Stimulated activated CD8-positive, alpha-beta memory T cell treated with anti-CD3 and anti-CD28 coated beads, Interleukin-15, amount 100 ng/mL, for 24 hours (primary cell): Measurements from ENCODE around the gene OXT.
"Not testable (repeated sequence)": the region's sequence is repeated elsewhere in the genome, so short reads cannot be mapped to it uniquely, and the experiment has no call there.

Experiments
- DNase-seq: peaks from one replicate; pipeline ENCODE4 v3.0.0-alpha.2; 2020; ENCODE audit warnings: low read depth

OXT gene

DNA sequence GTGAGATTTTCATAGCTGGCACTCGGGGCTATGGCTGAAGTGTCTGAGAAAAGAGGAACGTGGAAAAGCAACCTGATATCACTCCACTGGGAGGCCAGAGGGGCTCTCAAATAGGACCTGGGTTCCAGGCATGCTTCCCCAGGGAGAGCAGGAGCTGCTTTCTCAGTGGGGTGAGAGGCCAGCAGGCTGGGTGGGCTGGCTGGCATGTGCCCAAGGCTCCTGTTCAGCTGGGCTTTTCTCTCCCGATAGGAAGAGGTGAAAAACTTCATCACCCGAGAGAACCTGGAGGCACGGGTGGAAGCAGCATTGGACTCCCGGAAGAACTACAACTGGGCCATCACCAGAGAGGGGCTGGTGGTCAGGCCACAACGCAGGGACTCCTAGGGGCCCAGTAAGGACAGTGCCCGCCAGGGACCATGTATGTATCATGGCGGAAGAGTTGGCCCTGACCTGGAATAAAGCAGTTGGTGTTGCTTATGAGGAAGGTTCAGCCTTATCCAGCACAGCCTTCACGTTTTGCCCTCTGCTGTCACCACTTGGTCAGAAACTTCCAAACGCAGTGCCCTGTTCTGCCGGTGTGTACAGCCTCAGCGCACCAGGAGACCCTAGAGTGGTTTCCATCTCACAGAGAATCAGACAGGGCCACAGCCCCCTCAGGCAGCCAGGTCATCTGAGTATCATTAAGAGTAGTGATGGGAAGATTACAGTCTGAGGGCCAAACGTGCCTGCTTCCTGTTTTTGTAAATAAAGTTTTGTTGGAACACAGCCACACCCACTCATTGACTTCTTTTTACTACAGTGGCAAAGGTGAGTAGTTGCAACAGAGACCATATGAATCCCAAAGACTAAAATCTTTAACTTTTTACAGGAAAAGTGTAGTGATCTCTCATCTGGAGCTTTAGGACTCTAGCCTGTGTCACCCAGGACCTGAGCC lies 23.7 kb upstream of the OXT start:
- DNase-seq: no peak

DNA sequence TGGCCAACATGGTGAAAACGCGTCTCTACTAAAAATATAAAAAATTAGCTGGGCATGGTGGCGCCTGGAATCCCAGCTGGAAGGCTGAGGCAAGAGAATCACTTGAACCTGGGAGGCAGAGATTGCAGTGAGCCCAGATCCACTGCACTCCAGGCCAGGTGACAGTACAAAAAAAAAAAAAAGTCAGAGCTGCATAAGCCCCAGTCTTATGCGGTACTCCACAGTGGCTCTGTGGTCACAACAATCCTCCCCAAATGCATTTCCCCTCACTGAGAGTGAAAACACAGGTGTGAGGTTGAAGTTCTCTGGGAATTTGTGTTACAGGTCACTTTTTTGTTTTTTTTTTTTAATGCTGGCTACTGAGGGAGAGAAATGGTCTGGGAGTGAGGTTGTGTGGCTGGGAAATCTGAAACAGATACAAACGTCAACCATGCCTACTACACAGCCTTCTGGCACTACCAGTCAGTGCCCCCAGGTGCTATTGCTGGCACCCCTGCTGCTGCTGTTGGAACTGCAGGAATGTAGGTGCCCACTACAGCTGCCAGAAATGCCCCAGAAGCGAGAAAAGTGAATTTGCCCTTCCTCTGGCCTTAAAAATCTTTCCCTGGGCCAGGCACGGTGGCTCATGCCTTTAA lies 19.9 kb upstream of the OXT start:
- DNase-seq: no peak

DNA sequence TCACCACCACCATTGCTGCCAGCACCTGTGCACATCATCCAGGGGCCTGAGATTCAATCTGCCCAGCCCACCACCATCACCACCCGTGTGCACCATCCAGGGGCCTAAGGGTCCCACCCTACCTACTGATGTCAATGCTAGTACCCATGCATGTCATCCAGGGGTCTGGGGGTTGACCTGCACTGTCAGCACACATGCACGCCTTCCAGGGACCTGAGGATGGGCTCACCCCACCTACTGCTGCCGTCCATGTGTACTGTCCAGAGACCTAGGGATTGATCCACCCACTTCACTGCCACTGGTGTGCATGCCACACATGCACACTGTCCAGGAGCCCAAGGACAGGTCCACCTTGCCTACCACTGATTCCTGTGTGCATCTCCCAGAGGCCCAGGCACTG lies 11.9 kb upstream of the OXT start:
- no peak for DNase-seq

DNA sequence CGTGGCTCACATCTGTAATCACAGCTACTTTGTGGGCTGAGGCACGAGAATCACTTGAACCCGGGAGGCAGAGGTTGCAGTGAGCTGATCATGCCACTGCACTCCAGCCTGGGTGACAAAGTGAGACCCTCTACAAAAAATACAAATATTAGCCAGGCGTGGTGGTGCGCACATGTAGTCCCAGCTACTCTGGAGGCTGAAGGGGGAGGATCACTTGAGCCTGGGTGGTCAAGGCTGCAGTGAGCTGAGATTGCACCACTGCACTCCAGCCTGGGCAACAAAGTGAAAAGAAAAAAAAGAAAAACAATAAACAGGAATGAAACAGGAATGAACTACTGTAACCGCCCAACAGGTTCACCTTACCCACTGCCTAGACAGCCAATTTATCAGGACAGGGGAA lies 7.3 kb upstream of the OXT start:
- not testable (repeated sequence) for DNase-seq

DNA sequence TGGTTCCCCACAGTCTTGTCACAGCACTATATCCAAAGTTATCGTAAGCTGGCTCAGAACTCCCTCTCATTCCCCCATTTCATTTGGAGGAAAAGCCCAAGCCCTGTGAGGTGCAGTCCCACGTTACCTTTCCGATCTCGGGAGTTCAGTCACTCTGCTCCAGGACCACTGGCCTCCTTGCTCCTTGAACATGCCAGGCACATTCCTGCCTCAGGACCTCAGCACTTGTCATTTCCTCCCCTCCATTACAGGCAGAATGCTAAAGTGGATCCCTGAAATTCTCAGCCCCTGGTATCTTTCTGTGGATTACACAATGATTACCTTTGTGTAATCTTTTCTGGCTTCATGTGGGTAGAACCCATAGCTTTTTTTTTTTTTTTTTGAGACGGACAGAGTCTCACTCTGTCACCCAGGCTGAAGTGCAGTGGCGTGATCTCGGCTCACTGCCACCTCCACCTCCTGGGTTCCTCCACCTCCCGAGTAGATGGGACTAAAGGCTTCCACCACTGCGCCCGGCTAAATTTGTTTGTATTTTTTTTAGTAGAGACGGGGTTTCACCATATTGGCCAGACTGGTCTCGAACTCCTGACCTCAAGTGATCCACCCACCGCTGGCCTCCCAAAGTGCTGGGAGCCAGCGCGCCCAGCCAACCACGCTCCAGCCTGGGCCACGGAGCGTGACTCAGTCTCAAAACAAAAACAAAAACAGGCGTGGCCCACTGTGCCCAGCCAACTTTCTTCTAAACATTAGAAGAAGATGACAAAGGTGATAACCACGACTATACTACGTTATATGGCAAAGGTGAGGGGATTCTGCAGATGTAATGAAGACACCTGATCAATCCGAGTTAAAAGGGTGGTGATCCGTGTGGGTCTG lies 4.0 kb upstream of the OXT start:
- no peak for DNase-seq

DNA sequence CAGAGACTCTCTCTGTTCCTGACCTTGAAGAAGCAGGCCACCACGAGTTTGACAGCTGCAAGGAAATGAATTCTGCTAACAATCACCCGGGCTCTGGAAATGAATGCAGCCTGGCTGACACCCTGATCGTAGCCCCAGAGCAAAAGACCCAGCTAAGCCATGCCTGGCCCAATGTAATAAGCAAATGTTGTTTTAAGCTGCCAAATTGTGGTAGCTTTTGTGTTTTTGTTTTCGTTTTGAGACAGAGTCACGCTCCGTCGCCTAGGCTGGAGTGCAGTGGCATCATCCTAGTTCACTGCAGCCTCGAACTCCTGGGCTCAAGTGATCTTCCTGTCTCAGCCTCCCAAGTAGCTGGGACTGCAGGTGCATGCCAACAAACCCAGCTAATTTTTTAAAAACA lies 3.3 kb upstream of the OXT start:
- DNase-seq: no peak

DNA sequence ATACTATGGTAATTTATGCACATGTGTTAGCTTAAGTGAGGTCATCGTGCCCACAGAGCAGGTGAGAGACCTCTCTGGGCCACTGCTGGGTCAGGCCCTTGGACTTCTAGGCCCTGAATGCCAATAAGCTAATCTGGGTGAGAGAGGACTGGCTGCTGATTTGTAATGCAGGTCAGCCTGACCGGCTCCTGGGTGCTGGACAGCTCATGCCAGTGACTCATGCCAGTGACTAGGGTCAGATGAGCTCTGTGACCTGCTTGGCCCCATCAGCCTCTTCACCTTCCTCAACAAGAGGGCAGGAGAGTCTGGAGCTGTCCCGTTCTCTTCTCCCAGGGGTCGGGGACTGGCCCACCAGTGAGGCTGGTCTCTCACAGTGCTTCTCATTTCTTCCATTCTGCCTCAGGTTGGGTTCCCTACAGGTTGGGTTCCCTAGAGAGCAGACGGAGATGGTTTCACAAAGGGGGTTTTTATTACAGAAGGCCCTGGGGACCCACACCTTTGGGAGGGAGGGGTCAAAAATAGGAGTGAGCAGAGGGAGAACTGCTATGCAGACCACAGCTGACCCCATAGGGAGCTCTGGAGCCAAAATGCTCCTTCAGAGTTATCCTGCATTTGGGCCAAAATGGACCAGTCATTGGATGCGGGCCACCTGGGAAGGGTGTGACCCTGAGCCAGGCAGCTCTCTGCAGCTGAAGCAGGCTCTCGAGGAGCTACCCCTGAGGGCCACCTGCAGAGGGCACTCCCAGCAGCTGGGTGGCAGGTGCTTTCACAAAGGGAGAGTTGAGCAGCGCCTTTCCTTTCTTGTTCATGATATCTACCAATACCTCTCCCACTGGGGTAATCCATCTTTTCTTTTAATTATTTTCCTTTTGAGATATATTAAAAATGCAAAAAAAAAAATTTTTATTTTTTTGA lies 2.2 kb upstream of the OXT start:
- no peak for DNase-seq

DNA sequence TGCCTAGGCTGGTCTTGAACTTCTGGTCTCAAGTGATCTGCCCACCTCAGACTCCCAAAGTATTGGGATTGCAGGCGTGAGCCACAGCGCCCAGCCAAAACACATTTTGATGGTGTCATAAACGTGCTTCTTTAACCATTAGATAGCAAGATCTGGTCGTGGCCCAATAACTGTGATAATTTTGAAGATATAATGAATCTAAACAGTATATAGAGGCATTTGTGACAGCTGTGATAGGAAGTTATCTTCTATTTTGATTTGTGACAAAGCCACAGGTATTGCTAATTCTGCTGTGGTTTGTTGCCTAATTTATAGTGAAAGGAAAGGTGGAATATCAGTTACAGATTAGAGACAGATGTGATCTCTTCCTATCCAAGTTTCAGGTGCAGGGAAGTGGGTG lies 695 bp upstream of the OXT start:
- DNase-seq: no peak

DNA sequence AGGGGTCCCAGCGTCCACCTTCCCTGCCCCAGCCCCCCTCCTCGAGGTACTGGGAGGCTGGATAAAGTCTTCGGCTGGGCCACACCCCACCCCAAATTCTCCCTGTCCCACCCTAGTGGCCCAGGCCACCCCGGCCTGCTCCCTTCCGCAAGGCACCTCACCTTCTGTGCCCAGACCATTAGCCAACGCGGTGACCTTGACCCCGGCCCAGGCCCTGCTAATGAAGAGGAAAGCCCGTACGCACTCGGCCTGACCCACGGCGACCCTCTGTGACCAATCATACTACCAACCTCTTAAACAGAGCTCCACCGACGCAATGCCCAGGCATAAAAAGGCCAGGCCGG lies 182 bp upstream of the OXT start:
- no peak for DNase-seq

DNA sequence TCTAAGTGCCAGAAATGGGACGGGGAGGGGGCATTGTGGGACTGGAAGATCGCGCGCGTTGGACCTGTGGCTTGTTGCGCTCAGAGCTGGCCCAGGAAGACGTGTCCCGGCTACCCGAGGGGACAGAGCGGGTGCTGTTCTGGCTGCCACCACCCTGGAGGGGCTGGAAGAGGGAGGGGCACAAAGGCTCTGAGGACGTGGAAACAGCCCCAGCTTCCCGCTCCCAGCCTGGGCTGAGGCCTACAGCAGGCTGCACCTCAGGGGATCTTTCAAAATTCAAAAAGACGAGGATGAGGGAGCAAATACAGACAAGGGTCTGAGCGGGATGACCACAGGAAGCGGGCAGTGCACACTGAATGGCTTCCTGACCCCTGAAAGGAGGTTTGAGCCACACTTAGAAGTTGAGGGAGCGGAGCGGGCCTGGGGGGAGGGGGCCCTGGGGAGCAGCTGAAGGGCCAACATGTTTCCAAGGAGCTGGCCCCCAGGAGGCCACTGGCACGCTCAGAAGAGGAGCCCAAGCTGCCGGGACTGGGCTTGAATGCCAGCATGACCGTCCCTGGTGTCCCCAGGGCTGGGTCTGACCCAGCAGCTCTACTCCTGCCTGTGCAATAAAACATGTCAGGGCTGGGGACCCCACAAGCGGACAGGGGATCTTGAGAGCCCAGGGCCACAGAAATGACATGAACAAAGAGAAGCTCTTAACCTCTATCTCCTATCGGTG lies 1.3 kb downstream of the OXT start:
- no peak for DNase-seq

DNA sequence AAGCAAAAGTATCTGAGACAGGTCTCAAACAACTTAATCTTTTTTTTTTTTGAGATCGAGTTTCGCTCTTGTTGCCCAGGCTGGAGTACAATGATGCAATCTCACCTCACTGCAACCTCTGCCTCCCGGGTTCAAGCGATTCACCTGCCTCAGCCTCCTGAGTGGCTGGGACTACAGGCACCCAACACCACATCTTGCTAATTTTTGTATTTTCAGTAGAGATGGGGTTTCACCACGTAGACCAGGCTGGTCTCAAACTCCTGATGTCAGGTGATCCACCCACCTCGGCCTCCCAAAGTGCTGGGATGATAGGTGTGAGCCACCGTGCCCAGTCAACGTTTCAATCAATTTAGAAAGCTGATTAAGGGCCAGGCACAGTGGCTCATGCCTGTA lies 1.8 kb downstream of the OXT start:
- not testable (repeated sequence) for DNase-seq

DNA sequence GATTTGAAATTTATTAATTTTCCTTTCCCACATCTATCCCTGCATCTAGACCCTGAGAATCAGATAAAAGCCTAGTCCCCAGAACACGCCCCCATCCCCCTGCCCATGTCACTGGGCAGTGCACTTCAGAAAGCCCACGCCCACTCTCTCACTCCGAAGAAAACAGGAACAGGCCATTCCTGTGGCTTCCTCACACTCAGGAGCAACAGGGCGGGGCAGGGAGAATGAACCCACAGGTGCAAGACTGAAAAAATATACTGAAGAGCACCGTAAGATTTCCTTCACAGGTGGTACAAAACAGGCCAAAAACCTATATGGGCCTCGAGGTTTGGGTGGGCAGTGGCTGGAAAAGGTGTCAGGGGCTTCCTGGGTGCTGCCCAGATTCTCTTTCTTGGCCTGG lies 3.4 kb downstream of the OXT start:
- DNase-seq: no peak

DNA sequence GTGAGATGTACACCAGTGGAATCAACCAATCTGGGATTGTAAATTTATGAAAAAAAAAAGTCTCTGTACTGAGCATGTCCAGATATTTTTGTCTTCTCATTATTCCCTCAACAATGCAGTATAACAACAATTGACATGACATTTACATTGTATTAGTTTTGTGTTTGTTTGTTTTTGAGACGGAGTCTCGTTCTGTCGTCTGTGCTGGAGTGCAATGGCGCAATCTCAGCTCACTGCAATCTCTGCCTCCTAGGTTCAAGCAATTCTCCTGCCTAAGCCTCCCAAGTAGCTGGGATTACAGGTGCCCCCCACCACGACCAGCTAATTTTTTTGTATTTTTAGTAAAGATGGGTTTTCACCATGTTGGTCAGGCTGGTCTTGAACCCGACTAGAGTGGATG lies 3.9 kb downstream of the OXT start:
- not testable (repeated sequence) for DNase-seq

DNA sequence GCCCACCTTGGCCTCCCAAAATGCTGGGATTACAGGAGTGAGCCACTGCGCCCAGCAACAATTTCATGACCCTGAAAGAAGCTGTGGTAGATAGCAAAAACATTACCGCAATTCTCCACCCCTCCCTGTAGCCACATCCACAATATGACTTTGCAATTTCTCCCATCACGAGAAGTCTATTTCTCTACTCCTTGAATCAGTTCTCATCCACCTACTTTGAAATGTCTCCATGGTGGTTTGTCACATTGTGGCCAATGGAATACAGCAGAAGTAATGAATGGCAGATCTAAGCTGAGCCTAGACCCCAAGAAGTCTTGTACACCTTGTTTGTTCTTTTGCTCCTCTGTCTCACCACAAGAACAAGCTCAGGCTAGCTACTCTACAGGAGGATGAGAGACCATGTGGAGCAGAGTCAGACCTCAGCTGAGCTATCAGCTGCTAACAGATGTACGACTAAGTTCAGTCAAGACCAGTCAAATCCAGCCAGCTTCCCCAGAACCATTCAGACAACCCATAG lies 6.3 kb downstream of the OXT start:
- no peak for DNase-seq

DNA sequence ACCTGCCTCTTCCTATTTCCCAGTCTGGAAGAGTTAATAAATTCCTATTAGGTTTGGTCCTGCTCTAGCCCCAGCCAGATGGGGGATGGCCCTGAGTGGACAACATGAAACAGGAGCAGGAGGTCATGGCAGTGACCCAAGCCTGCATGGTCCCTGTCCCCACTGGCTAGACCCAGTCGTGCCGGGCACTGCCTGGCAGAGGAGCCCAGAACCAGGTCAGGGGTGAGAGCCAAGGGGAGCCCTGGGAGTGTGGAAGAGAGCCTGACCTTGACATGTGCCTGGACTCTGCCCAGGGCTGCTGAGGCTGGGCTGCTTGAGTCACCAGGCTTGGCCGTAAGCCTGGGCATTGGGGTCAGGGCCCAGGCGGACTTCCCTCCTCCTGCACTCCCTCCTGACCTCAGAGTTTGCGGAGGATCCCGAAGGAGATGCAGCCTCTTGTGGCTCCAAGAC lies 9.5 kb downstream of the OXT start:
- DNase-seq: no peak

DNA sequence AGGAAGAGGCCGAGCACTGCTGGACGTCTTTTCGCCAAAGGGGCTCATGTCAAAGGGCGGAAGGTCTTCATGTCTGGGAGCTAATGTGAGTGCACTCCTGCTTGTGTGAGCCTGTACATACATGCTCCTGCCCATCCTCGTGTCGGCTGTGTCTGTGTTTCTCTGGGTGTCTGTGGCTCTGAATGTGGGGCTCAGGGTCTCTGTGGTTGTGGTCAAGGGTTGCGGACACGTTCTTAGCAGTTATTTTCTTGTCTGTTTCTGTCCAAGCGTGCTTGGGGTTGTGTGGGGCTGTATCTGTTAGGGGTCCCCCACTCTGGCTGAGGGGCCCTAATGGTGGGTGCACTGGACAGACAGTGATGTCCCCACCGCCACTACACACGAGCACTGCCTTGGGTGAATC lies 10.2 kb downstream of the OXT start:
- DNase-seq: no peak

DNA sequence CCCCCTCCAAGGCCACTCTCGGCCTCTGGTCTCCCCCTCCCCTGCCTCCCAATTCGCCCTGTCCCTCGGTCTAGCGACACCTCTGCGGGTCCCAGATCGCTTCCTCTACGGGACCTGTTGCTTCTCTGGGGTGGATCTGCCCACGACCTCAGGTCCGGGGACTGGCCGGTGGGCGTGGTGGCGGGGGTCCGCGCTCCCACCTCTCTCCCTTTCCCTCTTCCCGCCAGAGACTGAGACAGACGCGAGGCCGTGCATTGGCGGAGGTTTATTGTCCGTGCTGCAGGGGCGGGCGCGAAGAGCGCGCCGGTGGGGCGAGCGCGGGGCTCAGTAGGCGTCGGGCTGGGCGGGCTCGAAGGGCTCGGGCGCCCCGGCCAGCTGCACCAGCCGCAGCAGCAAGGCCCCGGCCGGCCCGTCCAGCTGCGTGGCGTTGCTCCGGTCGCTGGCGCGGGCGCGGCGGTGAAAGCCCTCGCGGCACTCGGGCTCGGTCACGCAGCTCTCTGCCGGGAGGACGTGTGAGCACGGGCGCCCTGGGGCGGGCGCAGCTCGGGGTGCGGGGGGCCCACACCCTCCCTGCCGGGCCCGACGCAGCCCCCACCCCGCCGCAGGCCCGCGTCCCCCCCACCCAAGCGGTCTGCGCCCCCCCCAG lies 11.0 kb downstream of the OXT start:
- no peak for DNase-seq

DNA sequence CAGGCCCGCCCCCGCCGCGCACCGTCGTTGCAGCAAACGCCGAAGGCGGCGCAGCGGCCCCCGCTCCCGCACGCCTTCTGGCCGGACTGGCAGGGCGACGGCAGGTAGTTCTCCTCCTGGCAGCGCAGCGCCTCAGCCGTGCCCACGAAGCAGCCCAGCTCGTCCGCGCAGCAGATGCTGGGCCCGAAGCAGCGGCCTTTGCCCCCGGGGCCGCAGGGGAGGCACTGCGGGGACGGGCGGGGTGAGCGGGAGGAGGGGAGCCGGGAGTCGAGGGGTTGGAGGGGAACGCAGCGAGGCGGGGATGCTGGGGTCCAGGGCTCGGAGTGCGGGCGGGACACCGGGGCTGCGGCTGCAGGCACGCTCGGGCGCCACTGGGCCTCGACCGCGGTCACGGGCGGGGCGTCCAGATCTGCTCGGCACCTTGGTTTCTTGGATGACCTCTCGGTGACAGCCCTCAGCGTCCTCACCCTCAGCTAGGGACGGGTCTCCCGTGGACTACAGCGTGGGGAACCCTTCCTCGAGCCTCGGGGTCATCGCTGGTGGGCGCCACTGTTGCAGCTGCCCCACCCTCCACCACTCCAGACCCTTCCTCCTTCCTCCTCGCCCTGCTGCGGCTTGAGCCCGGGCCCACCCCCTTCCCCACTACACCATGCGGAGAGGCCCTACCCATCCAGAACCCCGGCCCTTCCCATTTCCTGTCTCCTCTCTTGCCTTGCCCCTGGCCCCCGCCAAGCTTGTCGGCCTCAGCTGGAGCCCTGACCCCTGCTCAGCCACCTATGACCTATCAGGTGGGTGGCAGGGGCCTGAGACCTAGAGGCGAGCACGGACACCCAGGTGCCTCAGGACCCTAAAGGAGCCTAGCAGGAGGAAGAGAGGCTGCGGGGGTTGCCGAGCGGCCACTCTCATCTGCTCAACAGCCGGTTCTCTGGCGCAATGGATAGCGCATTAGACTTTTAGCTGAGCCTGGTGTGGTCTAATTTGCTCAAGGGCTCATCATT lies 11.8 kb downstream of the OXT start:
- DNase-seq: no peak
